DLD1 (cell line): Measurements from ENCODE around the gene MAP3K20.
"Not testable (repeated sequence)": the region's sequence is repeated elsewhere in the genome, so short reads cannot be mapped to it uniquely, and the experiment has no call there.

Experiments
- in situ Hi-C: cut with HindIII; loops from 2 replicates; pipeline ENCODE4 v1.10.0; 2017; ENCODE audit warnings: low sequenced_read_pairs

Gene MAP3K20

DNA sequence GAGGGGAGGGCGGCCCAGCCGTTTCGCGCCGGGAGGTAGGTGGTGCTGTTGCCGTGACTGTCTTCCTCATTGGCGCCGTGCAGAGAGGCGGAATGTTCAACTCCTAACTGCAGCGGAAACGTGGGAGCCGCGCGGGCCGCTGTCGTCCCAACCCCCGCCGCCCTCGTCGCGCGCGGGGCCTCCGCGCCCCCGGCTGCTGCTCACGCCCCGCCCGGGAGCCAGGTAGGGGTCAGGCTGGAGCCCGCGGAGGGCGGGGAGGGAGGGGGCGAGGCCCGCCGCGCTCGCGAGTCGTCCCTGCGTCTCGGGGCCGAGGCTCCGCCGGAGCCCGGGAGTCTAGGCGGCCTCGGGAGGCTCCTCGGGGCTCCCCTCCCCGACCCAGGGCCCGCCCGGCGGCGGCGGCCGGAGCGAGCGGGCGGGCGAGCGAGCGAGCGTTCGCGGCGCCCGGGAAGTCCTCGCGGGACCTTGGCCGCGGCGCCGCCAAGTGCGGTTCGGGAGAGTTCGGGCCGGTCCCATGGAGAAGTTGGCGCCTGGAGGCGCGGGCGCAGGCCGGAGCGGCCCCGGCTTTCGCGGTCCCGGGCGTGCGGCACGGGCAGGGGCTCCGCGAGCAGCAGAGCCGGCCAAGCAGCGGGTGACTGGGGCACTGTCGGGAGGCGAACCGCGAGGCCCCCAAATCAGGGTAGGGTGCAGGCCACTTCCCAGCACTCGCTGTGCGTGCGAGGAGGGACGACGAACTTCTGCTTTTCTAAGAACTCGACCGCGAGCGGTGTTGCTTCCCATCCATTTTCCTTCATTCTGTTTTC lies at the start of gene MAP3K20:
Gene MAP3K20 (plus strand): TSS at position 66 of the 800 bp plus-strand sequence. CDS start 15,186 bp downstream, outside the sequence.
- in situ Hi-C loops: no loop called here

DNA sequence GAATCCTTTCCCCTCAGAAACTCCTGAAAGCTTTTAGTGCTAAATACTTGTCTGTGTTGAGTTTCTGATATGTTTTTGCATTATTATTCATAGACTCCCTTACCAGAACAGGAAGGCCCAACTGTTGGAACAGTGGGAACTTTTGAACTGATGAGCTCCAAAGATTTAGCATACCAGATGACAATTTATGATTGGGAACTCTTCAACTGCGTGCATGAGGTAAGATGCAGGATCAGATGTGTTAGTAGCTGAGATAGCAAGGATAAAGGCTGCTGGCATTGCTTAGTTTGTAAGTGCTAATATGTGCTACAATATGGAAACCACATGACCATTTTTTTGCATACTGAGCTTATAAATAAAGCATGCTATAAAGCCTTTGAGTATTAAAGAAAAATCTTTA lies 49.2 kb upstream of the MAP3K20 start:
- in situ Hi-C loops: loop anchor here (10.0 kb wide), 1 partner anchor 188 kb away; no protein-coding TSS in a partner anchor

DNA sequence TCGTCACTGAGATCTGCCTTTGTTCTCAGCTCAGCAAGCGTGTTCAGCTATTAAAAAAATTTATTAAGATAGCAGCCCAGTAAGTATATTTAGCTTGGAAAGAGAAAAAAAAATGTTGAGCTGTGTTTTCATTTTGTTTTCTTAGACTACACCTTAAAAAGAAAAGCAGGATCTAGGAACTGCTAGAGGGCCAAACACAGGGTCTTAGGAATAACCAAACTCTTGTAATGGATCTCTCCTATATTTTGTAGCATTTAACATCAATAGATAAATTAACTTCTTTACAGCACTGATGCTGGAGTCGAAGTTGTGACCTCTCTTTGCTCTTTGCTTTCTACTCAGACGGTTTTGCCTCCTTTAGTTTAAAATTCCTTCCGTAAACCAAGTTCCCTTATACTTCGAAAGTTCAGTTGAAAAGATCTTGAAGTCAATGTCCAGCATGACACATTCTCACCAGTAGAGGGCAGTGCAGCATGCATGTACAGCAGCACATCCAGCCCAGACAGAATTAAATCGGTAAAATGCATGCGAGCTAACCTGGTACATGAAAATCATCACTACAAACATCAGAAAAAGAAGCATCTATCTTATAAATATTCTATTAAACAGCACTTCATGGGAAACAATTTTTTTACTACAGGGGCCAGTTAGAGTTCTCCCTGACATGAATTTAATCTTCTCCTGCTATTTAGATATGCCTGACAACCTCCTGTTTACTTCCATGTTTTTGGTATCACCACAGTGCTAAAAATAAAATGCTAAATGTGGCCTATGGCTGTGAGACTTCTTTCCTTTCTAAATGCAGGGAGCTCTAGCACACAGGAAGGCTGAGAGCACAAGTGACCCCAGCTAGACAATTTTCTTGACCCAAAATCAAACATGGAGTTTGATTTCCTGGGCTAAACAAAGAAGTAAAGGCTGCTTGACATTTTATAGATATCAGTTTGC lies 48.2 kb upstream of the MAP3K20 start:
- in situ Hi-C loops: loop anchor here (10.0 kb wide), 1 partner anchor 187 kb away; no protein-coding TSS in a partner anchor

DNA sequence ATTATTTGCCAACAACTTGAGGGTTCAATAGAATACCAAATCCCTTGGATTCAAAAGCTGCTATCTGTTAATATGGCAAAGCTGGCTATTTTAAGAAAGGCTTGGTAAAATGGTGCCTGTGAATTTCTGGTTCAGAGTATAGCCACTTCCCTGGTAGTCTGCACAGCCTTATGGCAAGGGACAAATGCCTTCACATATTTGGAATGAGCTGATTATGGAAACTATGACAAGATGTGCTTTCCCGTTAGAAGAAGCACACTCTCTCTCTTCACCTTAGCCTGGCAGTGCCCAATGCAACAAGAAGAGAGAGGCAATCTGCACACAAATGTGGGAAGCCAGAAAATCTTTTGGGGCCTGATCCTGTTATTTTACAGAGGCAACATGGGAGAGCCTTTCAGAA lies 47.5 kb upstream of the MAP3K20 start:
- in situ Hi-C loops: loop anchor here (10.0 kb wide), 1 partner anchor 187 kb away; no protein-coding TSS in a partner anchor

GRCh38 chr2:173028671-173029070 lies 47.0 kb upstream of the MAP3K20 start:
- in situ Hi-C loops: loop anchor here (10.0 kb wide), 1 partner anchor 186 kb away; no protein-coding TSS in a partner anchor

DNA sequence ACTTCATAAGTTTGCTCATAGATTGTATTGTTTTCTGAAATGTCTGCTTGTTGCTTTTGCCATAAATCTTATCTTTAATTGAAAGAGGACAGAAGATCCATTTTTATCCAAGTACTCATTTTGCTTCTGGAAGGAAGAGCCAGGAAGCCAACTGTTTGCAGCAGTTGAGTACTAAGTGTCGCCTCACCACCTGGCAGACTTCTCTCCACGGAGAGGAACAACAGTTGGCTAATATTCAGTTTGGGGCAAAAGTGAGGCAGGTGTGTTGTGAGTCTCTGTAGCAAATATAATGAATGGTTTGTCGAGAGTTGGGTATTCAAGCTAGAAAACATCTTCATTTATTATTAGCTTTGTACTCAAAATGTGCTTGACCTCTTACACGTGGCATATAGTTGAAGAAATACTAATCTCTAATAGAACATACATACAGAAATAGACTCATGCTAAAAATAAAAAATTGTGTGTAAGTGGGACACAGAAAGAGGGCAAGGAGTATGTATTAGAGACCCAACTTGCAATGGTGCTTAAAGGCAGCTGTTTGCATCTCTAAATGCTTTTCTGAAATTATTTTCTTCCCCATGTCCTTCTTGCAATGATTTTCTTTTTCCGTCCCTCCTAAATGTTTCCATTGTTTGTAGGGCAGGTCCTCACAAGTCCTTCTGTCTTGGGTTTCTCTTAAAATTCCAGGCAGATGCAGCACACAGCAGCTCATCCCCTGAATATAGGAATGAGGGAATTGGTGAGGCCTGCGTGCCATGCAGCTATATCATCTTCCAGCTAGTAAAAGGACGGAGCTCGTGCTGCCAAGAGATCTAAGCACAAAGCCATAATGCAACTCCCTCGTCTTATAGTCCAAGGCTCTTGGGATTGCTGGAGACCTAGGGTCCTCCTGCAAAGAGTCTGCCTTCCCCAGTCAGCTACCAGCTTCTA lies 44.8 kb upstream of the MAP3K20 start:
- in situ Hi-C loops: no loop called here

GRCh38 chr2:173032032-173032431 lies 43.6 kb upstream of the MAP3K20 start:
- in situ Hi-C loops: no loop called here

GRCh38 chr2:173033084-173033483 lies 42.6 kb upstream of the MAP3K20 start:
- in situ Hi-C loops: no loop called here

DNA sequence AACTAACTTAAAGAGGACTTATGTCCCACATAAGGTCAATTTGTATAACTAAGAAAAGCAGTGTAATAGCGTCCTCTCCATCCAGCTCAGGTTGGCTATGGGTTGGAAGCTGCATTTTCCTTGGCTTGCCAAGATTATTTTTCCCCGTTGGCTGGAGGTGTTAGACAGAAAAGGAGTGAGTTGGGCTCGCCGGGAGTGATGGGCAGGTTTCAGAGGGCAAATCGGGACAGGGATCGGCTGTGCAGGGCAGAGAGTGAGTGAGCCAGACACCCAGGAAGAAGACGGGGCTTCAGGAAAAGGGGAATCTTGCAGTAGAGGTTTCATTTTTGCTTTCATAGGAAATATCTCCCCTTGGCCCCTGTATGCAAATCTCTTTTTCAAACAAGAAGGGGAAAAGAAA lies 41.5 kb upstream of the MAP3K20 start:
- in situ Hi-C loops: no loop called here

DNA sequence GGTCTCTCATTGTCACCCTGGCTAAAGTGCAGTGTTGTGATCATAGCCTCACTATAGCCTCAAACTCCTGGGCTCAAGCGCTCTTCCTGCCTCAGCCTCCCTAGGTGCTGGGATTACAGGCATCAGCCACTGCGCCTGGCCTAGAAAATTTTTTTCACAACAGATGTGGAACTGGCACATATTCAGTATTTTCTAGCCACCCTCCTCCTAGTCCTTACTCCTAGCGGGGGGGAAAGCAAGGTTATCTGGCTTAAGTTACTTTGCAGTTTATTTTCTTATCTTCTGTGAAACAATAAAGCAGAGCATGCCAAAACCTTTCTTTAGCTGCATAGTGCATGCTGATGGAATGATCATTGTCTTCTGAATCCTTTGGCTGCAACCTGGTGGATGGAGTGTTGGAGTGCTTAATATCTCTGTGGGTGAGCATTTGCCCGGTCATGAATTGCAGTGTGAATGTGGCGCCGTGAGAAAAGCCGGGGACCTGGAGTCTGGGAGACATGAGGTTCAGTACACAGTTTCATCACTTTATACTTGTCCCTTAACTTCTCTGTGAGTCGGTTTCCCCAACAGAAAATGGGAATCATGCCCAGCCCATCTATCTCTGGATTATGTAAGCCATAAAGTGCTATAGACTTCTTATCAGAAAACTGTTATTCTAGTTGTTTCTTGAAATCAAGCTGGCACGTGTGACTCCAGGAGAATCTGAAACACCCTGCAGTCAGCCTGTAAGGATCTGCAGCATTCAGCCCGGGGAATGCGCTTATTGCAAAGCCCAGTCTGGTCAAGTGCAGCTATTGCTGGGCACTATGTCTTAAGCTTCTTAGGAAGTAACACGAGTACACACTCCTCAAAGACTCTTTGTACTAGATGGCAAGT lies 38.2 kb upstream of the MAP3K20 start:
- in situ Hi-C loops: no loop called here

DNA sequence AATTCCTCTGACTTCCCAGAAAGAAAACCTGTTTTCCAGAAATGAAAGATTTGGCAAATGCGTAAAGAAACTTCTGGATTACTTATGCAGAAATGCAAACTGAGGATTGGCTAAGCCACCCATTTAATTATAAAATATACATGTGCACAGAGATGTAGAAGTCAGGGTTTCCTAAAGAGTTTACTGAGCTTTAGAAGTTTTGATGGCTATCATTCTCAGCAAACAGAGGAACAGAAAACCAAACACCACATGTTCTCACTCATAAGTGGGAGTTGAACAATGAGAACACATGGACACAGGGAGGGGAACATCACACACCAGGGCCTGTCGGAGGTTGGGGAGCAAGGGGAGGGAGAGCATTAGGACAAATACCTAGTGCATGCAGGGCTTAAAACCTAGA lies 37.4 kb upstream of the MAP3K20 start:
- in situ Hi-C loops: not testable (repeated sequence)

GRCh38 chr2:173040729-173041128 lies 34.9 kb upstream of the MAP3K20 start:
- in situ Hi-C loops: no loop called here

- in situ Hi-C loops: no loop called here
These were observed 32.2 kb upstream of the MAP3K20 start for GRCh38 chr2:173043476-173043875.

DNA sequence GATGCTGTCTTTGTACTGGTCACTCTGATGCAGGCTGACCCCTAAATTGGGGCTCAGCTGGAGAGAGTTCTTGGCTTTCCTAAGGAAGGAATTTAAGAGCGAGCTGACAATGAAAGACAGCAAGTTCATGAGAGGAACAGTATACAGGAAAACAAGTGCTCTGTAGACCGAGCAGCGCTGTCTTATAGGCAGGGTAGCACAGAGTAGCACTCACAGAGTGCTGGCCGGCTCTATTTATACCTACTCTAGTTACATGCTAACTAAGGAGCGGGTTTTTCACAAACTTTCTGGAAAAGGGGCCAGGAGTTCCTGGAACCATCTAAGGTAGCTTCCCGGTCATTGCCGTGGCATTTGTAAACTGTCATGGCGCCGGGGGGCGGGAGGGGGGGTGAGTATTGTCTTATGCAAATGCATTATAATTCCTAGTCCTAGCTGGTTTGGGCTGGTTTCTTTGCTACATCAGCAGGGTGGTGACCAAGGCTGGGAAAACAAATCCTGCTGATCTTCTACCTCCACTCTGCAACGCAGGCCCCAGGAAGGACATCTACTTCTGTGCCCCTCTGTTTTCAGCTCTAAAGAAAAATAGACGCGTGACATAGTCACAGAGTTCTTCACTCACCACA lies 31.6 kb upstream of the MAP3K20 start:
- in situ Hi-C loops: no loop called here

- in situ Hi-C loops: no loop called here
These were observed 31.0 kb upstream of the MAP3K20 start for GRCh38 chr2:173044686-173045085.

GRCh38 chr2:173045181-173045580 lies 30.5 kb upstream of the MAP3K20 start:
- in situ Hi-C loops: no loop called here

- in situ Hi-C loops: no loop called here
These were observed 27.1 kb upstream of the MAP3K20 start for GRCh38 chr2:173048522-173048896.

GRCh38 chr2:173048897-173049661 lies 26.6 kb upstream of the MAP3K20 start:
- in situ Hi-C loops: no loop called here
